ENCODE data around the gene TMX1.

DNA sequence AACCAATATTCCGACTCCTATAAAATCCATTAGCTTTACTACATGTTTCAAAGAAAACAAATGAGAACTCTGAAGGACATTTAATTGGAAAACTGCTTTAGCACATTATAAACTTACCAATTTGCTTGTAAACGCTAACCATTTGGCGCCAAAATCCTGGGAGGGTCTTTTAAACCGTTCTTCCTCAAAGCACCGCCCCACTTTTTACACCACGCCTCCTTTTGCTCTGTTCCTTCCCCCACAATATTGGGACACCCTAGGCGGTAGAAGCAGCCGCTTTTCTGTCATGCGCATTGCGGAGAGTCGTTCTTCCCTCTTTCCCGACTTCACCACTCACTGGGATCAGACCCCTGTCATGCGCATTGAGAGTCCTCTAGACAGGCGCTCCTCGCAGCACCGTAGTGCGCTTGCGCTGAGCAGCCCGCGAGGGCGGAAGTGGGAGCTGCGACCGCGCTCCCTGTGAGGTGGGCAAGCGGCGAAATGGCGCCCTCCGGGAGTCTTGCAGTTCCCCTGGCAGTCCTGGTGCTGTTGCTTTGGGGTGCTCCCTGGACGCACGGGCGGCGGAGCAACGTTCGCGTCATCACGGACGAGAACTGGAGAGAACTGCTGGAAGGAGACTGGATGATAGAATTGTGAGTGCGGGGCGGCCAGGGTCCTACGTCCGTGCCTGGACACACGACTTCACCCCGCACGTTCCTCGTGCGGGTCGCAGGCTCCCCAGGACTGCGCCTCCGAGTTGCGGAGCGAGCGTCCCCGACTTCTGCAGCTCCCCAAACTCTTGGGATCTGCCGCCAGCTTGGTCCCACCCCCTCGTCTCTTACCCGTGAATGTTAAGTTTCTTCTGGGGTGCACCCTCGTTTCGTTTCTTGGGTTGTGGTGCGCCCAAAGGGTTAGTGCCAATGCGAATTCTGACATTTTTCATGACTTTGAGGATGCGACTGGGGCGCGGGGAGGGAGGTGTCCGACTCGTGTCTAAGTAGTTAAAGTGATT is at the start of gene TMX1:
- no peak for TF ChIP-seq EZH2phosphoT487 (IDR thresholded peaks at IDR 0.05; ENCODE audit: borderline replicate concordance)
- TF ChIP-seq, protein P1, sequence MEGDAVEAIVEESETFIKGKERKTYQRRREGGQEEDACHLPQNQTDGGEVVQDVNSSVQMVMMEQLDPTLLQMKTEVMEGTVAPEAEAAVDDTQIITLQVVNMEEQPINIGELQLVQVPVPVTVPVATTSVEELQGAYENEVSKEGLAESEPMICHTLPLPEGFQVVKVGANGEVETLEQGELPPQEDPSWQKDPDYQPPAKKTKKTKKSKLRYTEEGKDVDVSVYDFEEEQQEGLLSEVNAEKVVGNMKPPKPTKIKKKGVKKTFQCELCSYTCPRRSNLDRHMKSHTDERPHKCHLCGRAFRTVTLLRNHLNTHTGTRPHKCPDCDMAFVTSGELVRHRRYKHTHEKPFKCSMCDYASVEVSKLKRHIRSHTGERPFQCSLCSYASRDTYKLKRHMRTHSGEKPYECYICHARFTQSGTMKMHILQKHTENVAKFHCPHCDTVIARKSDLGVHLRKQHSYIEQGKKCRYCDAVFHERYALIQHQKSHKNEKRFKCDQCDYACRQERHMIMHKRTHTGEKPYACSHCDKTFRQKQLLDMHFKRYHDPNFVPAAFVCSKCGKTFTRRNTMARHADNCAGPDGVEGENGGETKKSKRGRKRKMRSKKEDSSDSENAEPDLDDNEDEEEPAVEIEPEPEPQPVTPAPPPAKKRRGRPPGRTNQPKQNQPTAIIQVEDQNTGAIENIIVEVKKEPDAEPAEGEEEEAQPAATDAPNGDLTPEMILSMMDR (conservative IDR thresholded peaks at IDR 0.05; ENCODE audit: low read length) = no peak; the same call in 1 of the 2 replicates
